ENCODE measurements around the gene TEAD3.
"Not testable (repeated sequence)": the region's sequence is repeated elsewhere in the genome, so short reads cannot be mapped to it uniquely, and the experiment has no call there.

Gene TEAD3

GRCh38 chr6:35496841-35497570 is at the start of gene TEAD3:
TEAD3 (minus strand) TSS chr6:35497079.
- Histone ChIP-seq H3K4me3 (ENCODE audit: low read length) (peak within 1 kb of the TSS; percentile 56), H3K4me1 (ENCODE audit: insufficient read depth, low read length) (peaks cover 48% of the 10 kb centered on the region), H3K9me3 (ENCODE audit: low read length) (no peaks in the 10 kb centered on the region), H3K36me3 (ENCODE audit: insufficient read depth, low read length) (no peaks in the 10 kb centered on the region), H3K27me3 (ENCODE audit: insufficient read depth, low read length) (no peaks in the 10 kb centered on the region), H2AFZ (ENCODE audit: low read depth, low read length) (peak within 1 kb of the TSS; percentile 96)

- Histone ChIP-seq H3K27me3 (ENCODE audit: insufficient read depth, low read length) (no peaks in the 10 kb centered on the region), H3K9me3 (ENCODE audit: low read length) (peaks cover 2% of the 10 kb centered on the region), H3K36me3 (ENCODE audit: insufficient read depth, low read length) (no peaks in the 10 kb centered on the region), H3K4me3 (ENCODE audit: low read length) (no peak overlapping the region), H2AFZ (ENCODE audit: low read depth, low read length) (no peak overlapping the region), H3K4me1 (ENCODE audit: insufficient read depth, low read length) (no peaks in the 10 kb centered on the region)
Measured at GRCh38 chr6:35544769-35545361, 48.0 kb upstream of the TEAD3 start.

- Histone ChIP-seq H3K9me3 (ENCODE audit: low read length) (peaks cover 2% of the 10 kb centered on the region), H2AFZ (ENCODE audit: low read depth, low read length) (no peak overlapping the region), H3K27me3 (ENCODE audit: insufficient read depth, low read length) (no peaks in the 10 kb centered on the region), H3K4me3 (ENCODE audit: low read length) (no peak overlapping the region), H3K4me1 (ENCODE audit: insufficient read depth, low read length) (no peaks in the 10 kb centered on the region), H3K36me3 (ENCODE audit: insufficient read depth, low read length) (no peaks in the 10 kb centered on the region)
Measured at GRCh38 chr6:35543459-35544193, 46.7 kb upstream of the TEAD3 start.

- Histone ChIP-seq H3K4me3 (ENCODE audit: low read length) (no peak overlapping the region), H3K36me3 (ENCODE audit: insufficient read depth, low read length) (no peaks in the 10 kb centered on the region), H3K27me3 (ENCODE audit: insufficient read depth, low read length) (no peaks in the 10 kb centered on the region)
Measured at GRCh38 chr6:35541836-35542235, 45.0 kb upstream of the TEAD3 start.

GRCh38 chr6:35539223-35539622 is 42.3 kb upstream of the TEAD3 start:
- no peaks in the 10 kb centered on the region for H3K36me3 ChIP-seq (ENCODE audit: insufficient read depth, low read length)
- H3K9me3 ChIP-seq (ENCODE audit: low read length), result peaks cover 2% of the 10 kb centered on the region
- no peak overlapping the region for H2AFZ ChIP-seq (ENCODE audit: low read depth, low read length)
- H3K27me3 ChIP-seq (ENCODE audit: insufficient read depth, low read length), result no peaks in the 10 kb centered on the region
- H3K4me3 ChIP-seq (ENCODE audit: low read length), result no peak overlapping the region
- H3K4me1 ChIP-seq (ENCODE audit: insufficient read depth, low read length), result peaks cover 8% of the 10 kb centered on the region

More at GRCh38 chr6:35541836-35542235, 45.0 kb upstream of the TEAD3 start:
- Histone ChIP-seq H2AFZ (ENCODE audit: low read depth, low read length) (no peak overlapping the region), H3K9me3 (ENCODE audit: low read length) (peaks cover 2% of the 10 kb centered on the region), H3K4me1 (ENCODE audit: insufficient read depth, low read length) (no peaks in the 10 kb centered on the region)

GRCh38 chr6:35535847-35536246 is 39.0 kb upstream of the TEAD3 start:
- not testable (repeated sequence) for H3K36me3 ChIP-seq (ENCODE audit: insufficient read depth, low read length); H2AFZ ChIP-seq (ENCODE audit: low read depth, low read length); H3K9me3 ChIP-seq (ENCODE audit: low read length); H3K27me3 ChIP-seq (ENCODE audit: insufficient read depth, low read length); H3K4me3 ChIP-seq (ENCODE audit: low read length)
- H3K4me1 ChIP-seq (ENCODE audit: insufficient read depth, low read length), result peaks cover 15% of the 10 kb centered on the region

GRCh38 chr6:35534407-35535170 is 37.7 kb upstream of the TEAD3 start:
- H2AFZ ChIP-seq (ENCODE audit: low read depth, low read length), result peak overlapping the region; percentile 59
- peaks cover 15% of the 10 kb centered on the region for H3K4me1 ChIP-seq (ENCODE audit: insufficient read depth, low read length)
- H3K4me3 ChIP-seq (ENCODE audit: low read length), result no peak overlapping the region
- H3K27me3 ChIP-seq (ENCODE audit: insufficient read depth, low read length), result no peaks in the 10 kb centered on the region
- no peaks in the 10 kb centered on the region for H3K9me3 ChIP-seq (ENCODE audit: low read length)
- no peaks in the 10 kb centered on the region for H3K36me3 ChIP-seq (ENCODE audit: insufficient read depth, low read length)

- peaks cover 15% of the 10 kb centered on the region for H3K4me1 ChIP-seq (ENCODE audit: insufficient read depth, low read length)
- H3K36me3 ChIP-seq (ENCODE audit: insufficient read depth, low read length), result no peaks in the 10 kb centered on the region
- peak overlapping the region; percentile 59 for H2AFZ ChIP-seq (ENCODE audit: low read depth, low read length)
- no peaks in the 10 kb centered on the region for H3K9me3 ChIP-seq (ENCODE audit: low read length)
- no peaks in the 10 kb centered on the region for H3K27me3 ChIP-seq (ENCODE audit: insufficient read depth, low read length)
- H3K4me3 ChIP-seq (ENCODE audit: low read length), result no peak overlapping the region
Measured at GRCh38 chr6:35533981-35534380, 37.1 kb upstream of the TEAD3 start.

GRCh38 chr6:35532126-35532525 is 35.2 kb upstream of the TEAD3 start:
- Histone ChIP-seq H3K36me3 (ENCODE audit: insufficient read depth, low read length) (no peaks in the 10 kb centered on the region), H3K4me1 (ENCODE audit: insufficient read depth, low read length) (peaks cover 15% of the 10 kb centered on the region), H3K4me3 (ENCODE audit: low read length) (no peak overlapping the region), H3K27me3 (ENCODE audit: insufficient read depth, low read length) (no peaks in the 10 kb centered on the region), H2AFZ (ENCODE audit: low read depth, low read length) (no peak overlapping the region), H3K9me3 (ENCODE audit: low read length) (no peaks in the 10 kb centered on the region)

- H3K36me3 ChIP-seq (ENCODE audit: insufficient read depth, low read length), result no peaks in the 10 kb centered on the region
- no peaks in the 10 kb centered on the region for H3K9me3 ChIP-seq (ENCODE audit: low read length)
- no peak overlapping the region for H3K4me3 ChIP-seq (ENCODE audit: low read length)
- no peaks in the 10 kb centered on the region for H3K27me3 ChIP-seq (ENCODE audit: insufficient read depth, low read length)
- H3K4me1 ChIP-seq (ENCODE audit: insufficient read depth, low read length), result no peaks in the 10 kb centered on the region
- no peak overlapping the region for H2AFZ ChIP-seq (ENCODE audit: low read depth, low read length)
Measured at GRCh38 chr6:35524380-35525020, 27.6 kb upstream of the TEAD3 start.

GRCh38 chr6:35522660-35523658 is 26.1 kb upstream of the TEAD3 start:
- H3K27me3 ChIP-seq (ENCODE audit: insufficient read depth, low read length), result no peaks in the 10 kb centered on the region
- no peaks in the 10 kb centered on the region for H3K36me3 ChIP-seq (ENCODE audit: insufficient read depth, low read length)
- H3K4me1 ChIP-seq (ENCODE audit: insufficient read depth, low read length), result no peaks in the 10 kb centered on the region
- no peak overlapping the region for H3K4me3 ChIP-seq (ENCODE audit: low read length)
- H3K9me3 ChIP-seq (ENCODE audit: low read length), result no peaks in the 10 kb centered on the region
- no peak overlapping the region for H2AFZ ChIP-seq (ENCODE audit: low read depth, low read length)

- Histone ChIP-seq H3K4me3 (ENCODE audit: low read length) (no peak overlapping the region), H3K4me1 (ENCODE audit: insufficient read depth, low read length) (no peaks in the 10 kb centered on the region), H2AFZ (ENCODE audit: low read depth, low read length) (no peak overlapping the region), H3K9me3 (ENCODE audit: low read length) (no peaks in the 10 kb centered on the region), H3K27me3 (ENCODE audit: insufficient read depth, low read length) (no peaks in the 10 kb centered on the region), H3K36me3 (ENCODE audit: insufficient read depth, low read length) (no peaks in the 10 kb centered on the region)
Measured at GRCh38 chr6:35522151-35522550, 25.3 kb upstream of the TEAD3 start.
